GM18951 (cell line): ENCODE results near the gene CDIP1.

Experiments used
- POLR2A ChIP-seq: IDR thresholded peaks from 4 replicates; pipeline ENCODE4 v1.6.1; 2011; ENCODE audit warnings: mild to moderate bottlenecking; ENCODE audit not compliant: insufficient read length, insufficient read depth; ENCODE audit errors: extremely low read depth
- in situ Hi-C: fragments of 300-500 bp; cut with MboI; formaldehyde crosslinking; loops from one replicate; pipeline ENCODE4 v1.12.0; 2022; ENCODE audit warnings: low sequenced_read_pairs, mixed read lengths, inconsistent platforms; ENCODE audit not compliant: unreplicated experiment

CDIP1 gene

GRCh38 chr16:4515611-4516233 is 22.9 kb downstream of the CDIP1 start:
- TF ChIP-seq POLR2A = no peak
- in situ Hi-C loops = no loop called here

DNA sequence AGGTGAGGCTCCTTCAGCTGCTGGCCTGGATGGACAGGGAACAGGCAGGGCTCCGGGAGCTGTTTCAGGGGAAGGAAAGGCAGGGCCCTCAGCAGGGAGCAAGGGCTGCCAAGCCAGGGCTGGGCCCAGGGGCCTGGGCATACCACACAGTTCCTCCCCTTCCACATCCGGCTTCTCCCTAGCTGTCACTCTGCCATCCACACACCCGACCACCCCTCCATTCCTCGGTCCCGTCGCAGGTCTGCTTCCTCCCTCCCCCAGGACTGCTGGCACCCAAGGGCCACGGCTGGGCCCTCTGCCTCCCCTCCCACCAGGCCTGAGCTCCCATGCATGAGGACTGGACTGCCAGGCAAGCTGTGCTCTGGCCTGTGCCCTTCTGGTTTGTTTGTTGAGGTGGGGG is 24.0 kb downstream of the CDIP1 start:
- in situ Hi-C loops = no loop called here
- no peak for TF ChIP-seq POLR2A

- no peak for TF ChIP-seq POLR2A
- in situ Hi-C loops = no loop called here
Measured at GRCh38 chr16:4513881-4514280, 24.7 kb downstream of the CDIP1 start.

DNA sequence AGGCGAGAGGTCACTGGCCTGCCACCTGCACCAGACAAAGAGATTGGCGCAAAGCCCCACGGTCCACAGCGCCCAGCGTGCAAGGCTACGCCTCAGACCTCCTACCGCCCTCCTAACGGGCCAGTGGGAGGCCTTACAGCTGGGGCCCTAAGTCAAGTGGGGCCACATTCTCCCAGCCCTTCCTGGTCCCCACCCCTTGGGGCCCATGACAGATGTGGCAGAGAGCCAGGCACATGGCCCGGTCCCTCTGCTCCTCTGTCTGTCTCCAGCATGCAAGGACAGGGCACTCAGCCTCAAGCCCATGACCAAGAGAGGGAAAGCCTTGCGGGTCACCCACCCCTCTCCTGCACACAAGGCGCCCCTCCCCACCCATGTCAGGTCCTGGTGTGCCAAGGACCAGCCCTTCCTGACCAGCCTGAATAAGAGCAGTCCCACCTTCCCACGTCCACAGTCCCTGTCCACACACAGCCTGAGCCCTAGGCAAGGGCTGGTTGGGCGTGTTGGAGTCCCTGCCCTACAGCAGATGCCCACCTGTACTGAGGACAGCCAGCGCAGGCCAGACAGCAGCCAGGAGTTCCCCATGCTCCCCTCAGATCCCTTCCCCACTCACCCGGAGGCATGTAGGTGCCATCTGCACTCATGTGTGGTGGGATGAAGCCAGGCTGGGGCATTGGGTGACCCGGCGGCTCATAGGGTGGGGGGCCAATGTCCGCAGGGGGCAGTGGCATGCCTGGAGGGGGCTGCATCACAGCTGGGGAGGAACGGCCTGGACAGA is 25.3 kb downstream of the CDIP1 start:
- no peak for TF ChIP-seq POLR2A
- in situ Hi-C loops = no loop called here

DNA sequence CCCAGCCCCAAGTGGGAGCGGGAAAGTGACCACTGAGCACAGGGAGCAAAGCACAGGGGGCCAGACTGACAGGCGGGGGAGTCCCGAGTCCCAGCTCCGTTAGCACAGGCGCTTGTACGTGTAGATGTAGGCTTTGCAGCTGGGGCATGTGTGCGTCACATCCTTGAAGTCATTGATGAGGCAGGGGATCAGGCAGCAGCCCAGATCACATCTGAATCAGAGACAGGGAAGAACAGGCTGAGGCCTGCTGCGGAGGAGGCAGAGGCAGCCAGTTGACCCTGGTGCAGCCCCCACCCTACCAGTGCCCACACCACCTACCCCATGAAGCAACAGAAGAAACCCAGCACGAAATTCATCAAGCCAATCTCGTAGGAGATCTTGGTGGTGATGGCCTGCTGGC is 26.1 kb downstream of the CDIP1 start:
- in situ Hi-C loops = no loop called here
- TF ChIP-seq POLR2A = no peak

DNA sequence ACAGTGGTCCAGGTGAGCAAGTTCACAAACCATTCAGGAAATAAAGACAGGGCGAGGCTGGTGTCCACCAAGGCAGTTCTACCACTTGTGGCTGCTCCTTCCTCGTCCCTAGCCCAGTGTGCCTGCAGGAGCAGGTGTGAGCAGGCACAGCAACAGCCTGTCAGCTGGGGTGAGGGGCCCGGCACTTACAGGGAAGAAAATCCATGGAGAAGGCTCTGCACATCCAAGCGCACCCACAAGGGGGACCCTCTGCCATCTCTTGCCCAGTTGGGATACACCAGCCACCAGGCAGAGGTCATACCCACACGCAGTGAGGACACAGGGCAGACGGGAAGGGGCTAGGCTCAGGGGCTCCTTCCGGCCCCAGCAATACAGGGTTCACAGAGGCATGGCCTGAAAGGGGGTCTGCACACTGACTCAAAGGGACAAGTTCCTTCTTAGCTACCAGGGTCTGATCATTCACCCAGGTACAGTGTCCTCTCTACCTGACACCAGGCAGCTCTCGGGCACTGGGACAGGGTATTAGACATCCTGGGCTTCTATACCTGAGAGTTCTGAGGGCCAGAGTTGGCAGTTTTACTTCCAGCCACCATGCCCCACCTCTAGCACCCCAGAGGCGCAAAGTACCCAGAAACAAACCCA is 27.0 kb downstream of the CDIP1 start:
- no peak for TF ChIP-seq POLR2A
- in situ Hi-C loops = no loop called here

DNA sequence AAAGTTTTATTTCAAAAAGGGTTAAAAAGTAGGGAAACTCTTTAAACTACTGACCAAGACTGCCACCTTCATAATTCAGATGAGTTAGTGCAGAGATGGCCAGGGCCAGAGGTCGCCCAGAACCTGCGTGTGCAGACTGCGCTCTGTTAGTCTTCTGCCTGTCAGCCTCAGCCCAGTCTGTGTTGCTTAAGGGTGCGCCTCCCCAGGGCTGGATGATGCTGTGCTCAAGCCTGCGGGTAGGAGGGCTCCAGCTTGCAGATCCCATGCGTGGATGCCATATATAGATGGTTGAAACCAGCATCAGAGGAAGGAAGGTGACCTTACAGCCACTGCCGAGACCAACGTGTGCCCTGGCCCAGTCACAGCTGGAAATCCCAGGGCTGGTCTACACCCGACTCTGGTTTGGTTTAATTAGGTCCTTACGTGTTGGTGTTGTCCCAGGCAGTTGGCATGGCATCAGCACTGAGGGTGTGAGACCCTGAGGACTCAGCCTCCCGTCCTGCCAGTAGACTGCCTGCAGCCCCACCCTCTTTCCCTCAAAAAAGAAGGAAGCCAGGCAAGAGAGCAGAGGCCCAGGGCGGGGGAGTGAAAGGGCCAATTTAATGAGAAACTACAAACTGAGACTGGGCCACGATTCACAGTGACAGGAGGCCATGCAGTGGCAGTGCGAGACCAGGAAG is 27.7 kb downstream of the CDIP1 start:
- in situ Hi-C loops = no loop called here
- TF ChIP-seq POLR2A = no peak

DNA sequence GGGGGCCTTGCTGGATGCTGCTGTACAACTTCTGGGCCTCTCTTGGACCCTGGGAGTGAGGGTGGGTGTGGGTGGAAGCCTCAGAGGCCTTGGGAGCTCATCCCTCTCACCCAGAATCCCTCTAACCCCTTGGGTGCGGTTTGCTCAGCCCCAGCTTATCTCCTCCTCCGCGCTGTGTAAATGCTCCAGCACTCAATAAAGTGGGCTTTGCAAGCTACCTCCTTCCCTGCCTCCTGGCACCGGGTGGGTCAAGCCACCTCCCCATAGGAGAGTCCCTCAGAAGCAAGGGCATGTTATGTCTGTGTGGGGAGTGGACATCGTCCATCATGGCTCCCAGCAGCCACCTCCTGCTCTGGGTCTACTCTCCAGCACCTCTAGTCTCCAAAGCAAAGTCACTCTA is 28.4 kb downstream of the CDIP1 start:
- TF ChIP-seq POLR2A = no peak
- in situ Hi-C loops = no loop called here

DNA sequence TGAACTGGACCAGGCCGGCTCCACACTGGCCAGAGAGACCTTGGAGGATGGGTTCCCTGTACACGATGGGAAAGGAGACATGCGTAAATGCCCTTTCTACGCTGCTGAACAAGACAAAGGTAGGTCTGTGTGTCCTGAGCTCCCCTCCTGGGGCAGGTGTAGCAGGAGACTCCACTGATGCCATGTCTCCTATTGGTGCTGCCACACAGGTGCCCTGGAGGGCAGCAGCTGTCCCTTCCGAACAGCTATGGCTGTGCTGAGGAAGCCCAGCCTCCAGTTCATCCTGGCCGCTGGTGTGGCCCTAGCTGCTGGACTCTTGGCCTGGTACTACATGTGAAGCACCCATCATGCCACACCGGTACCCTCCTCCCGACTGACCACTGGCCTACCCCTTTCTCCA is 29.2 kb downstream of the CDIP1 start:
- no peak for TF ChIP-seq POLR2A
- in situ Hi-C loops = no loop called here

DNA sequence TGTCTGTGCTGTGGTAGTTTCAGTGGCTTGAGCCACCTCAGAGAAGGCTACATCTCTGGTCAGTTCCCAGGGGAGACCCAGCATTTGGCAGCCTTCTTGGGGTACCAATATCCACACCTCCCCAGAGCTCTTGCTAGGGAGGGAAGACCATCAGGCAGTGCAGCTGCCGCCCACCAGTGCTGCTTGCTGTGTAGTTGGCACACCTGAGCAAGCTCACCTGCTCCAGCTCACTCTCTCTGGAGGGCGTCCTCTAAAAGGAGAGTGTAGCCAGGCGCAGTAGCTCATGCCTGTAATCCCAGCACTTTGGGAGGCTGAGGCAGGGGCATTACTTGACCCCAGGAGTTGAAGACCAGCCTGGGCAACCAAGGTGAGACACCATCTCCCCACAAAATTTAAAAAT is 29.8 kb downstream of the CDIP1 start:
- in situ Hi-C loops = no loop called here
- no peak for TF ChIP-seq POLR2A

DNA sequence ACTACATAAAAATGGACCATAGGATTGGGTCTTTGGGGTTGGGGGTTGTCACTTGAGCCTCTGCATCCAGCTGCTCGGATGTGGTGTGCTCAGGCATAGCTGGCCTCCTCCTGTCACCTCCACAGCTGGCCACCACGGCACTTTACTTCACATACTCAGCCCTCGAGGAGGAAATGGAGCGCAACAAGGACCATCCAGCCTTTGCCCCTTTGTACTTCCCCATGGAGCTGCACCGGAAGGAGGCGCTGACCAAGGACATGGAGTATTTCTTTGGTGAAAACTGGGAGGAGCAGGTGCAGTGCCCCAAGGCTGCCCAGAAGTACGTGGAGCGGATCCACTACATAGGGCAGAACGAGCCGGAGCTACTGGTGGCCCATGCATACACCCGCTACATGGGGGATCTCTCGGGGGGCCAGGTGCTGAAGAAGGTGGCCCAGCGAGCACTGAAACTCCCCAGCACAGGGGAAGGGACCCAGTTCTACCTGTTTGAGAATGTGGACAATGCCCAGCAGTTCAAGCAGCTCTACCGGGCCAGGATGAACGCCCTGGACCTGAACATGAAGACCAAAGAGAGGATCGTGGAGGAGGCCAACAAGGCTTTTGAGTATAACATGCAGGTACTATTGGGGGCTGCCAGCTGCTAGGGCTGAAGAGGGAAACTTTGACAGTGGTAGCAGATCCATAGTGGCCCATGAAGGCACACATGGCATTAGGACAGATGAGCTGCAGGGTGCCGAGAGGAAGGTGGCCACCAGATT is 30.8 kb downstream of the CDIP1 start:
- in situ Hi-C loops = no loop called here
- TF ChIP-seq POLR2A = no peak

- in situ Hi-C loops = no loop called here
- TF ChIP-seq POLR2A = no peak
Measured at GRCh38 chr16:4506450-4506849, 32.1 kb downstream of the CDIP1 start.

DNA sequence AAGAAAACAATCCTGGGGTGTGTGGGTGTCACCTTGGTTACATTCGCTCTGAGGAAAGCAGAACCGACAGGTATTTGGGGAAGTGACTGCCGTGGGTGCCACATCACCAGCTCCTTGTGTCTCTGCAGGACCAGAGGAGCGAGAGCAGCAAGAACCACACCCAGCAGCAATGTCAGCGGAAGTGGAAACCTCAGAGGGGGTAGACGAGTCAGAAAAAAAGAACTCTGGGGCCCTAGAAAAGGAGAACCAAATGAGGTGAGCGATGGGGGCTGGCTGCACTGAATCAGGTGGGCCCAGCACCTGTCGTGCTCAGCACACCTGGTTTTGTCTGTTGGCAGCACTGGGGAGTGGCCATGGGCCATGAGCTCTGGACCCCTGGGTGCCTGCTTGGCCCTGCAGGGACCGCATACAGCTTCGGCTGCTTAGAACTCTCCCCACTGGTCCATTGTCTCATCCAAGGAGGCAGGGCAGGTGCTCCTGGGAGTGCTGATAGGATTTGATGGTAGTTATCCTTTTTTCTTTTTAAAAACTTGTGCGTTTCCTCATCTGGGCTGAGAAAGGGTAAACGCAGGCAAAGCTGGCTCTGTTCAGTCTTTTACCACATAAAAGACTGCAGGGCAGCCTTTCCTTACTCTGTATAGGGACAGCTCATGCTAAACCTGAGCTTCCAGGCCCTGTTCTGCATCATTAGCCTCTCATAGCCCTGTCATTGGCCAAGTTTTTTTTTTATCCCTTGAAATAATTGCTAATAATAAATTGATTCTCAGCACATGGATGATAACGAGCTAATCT is 33.0 kb downstream of the CDIP1 start:
- TF ChIP-seq POLR2A = peak; percentile 26
- in situ Hi-C loops = no loop called here
